HG02885 (cell line): ENCODE measurements around the gene BORCS5.
"Not testable (repeated sequence)": the region's sequence is repeated elsewhere in the genome, so short reads cannot be mapped to it uniquely, and the experiment has no call there.

Source experiments
- ATAC-seq: cut with Tn5 transposase; IDR thresholded peaks from one replicate; pipeline ENCODE4 v1.9.1; 2021; ENCODE audit warnings: mild to moderate bottlenecking; ENCODE audit not compliant: unreplicated experiment, poor library complexity

Gene BORCS5

DNA sequence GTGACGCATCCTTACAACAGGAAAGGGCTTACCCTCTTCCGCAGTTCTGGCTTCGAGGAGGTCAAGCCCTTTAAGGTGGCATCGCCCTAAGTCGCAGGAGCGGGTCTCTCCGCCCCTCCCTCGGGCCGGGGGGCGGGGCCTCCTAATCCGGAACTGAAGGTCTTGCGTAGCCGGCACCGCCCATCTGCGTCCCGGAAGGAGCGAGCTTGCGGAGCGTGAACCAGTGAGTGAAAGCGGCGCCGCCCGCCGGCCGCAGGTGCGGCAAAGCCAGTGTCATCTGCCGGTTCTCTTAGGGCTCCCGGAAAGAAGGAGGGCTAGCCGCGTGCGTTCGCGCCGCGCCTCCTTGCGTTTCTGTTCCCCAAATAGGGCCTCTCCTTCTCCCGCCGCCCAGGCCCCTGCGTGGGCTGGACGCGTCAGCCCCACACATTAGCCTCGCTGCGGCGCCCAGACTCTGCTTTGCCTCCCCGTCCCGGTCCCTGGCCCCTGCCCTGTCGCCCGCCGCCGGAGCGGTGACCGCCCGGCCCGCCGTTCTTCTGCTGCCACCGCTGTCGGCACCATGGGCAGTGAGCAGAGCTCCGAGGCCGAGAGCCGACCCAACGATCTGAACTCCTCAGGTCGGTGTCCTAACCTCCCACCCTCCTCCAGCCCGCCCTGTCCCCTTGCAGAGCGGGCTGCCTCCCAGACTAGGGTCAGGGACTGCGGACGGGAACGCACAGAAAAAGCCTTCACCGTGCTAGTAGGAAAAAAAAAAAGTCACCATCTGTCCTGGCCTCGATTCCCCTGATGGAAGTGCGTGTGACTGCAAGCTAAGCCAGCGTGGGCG is at the start of gene BORCS5:
TSS of gene BORCS5 (plus strand) at position 183 of the 823 bp plus-strand sequence. CDS start at position 557, 374 bp downstream.
- peak; percentile 89 for ATAC-seq

GRCh38 chr12:12310695-12311094 is 46.2 kb upstream of the BORCS5 start:
- ATAC-seq, result not testable (repeated sequence)

DNA sequence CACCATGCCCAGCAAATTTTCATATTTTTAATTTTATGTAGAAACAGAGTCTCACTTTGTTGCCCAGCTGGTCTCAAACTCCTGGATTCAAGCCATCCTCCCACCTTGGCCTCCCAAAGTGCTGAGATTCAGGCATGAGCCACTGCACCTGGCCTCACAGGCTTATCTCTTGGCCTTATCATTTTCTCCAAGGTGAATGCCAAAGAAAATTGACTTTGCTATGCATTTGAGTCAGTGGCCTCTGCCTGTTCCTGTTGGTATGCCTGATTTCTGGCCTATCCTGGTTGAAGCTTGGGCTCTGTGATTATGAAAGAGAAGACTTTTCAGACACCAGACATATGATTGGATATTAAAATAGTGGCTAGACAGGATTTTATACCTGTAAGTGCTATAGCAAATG is 41.0 kb upstream of the BORCS5 start:
- no peak for ATAC-seq

GRCh38 chr12:12319451-12320183 is 37.3 kb upstream of the BORCS5 start:
- ATAC-seq, result no peak

- ATAC-seq, result no peak
Measured at GRCh38 chr12:12323118-12323517, 33.8 kb upstream of the BORCS5 start.

DNA sequence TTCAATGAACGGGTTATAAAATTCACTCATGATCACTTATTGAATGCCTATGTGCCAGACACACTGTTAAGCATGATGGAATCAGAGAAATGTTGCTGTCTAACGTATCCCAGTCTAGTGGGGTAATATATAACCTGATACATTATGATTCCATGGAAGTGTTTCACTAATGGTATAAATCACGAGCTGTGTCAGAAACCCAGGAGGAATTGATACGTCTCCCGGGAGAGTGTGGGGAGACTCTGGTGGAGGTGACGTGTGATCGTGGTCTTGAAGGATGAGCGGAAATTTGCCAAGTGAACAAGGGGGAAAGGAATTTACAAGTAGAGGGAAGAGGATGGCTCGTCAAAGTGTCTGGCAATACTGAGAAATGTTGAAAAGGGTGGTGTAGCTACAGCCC is 33.3 kb upstream of the BORCS5 start:
- no peak for ATAC-seq

DNA sequence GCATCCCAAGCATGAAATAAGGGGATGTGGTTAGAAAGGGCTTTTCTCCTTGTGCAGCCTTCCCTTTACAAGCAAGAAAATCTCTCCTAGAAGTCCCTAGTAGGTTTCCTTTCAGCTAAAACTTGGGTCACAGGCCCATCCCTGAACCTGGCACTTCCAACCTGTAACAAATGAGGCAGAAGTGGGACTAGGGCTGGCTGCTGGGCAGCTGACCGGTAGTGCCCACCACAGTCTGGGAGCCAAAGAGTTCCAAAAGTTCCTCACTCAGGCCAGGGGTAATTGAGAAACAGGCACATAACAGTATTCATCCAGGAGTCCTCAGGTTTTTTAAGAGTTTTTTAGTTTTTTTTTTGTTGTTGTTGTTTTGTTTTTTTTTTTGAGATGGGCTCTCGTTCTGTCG is 30.6 kb upstream of the BORCS5 start:
- no peak for ATAC-seq

DNA sequence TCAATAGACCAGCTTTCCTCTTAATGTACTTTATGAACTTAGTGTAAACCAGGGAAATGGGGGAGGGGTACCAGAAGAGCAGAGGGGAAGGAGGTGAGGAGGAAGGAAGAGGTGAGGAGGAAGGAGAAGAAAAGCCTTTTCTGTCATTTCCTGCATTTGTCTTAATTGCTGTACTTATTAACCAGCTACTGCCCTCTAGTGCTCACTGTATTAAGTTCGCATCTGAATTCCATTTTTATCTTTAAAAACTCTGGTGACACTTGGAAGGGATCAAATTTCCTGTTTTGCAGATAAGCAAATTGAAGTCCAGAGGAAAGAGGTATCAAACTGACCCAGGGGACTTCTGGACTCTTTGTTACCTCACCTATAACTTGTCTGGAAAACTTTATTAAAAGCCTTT is 29.1 kb upstream of the BORCS5 start:
- no peak for ATAC-seq

DNA sequence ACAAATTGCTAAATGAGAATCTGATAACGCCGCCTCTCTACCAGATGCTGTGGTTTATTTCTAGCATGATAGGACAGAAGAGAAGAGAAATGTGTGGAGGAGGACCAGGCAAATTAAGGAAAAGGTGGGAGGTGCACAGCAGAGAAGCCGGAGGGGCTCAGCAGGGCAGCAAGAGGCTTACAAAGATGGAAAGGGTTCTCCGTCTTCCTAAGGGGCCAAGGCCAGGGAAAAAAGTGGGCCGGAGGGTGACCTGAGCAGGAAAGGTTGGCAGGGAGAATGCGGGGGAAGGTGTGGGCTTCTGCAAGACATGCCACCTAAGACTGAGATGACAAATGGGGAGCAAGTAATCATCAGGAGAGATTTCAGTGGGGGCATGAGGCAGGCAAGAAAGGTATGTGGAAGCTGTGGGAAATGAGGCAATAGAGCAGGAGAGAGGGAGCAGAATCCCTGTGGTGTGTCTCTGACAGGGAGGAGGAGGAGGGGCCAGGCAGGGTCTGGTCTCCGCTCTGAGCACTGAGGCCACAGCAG is 25.6 kb upstream of the BORCS5 start:
- ATAC-seq, result no peak

- ATAC-seq, result no peak
Measured at GRCh38 chr12:12331896-12332295, 25.0 kb upstream of the BORCS5 start.

DNA sequence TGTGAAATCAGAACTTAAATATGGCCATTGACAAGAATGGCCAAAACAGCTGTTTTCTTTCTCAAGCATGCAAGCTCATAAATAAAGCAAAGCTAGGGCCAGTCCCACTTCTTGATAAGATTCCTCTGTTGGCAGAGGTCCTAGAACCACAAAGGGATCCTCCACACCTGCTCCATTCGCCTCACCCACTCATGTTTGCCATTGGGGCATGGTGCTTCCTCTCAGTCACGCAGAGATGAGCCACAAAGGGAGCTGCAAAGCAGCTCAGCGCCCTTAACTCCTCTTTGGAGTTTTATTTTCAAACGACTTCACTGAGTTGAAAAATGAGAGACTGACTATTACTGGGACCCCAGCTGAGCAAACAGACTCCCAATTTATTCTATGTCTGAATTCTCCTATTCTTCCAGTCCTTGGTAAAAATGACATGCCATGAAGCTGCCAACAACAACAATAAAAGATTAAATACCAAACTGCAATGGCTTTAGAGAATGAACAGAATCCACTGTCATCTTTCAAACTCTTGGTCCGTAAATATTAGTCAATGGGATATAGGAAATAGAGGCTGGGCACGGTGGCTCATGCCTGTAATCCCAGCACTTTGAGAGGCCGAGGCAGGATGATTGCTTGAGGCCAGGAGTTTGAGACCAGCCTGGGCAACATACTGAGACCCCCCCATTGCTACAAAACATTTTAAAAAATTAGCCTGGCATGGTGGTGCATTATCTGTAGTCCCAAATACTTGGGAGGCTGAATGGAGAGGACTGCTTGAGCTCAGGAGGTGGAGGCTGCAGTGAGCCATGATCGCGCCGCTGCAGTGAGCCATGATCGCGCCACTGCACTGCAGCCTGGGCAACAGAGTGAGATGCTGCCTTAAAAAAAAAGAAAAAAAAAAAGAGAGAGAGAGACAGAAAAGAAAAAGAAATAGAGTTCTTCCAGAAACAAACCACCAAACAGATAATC is 23.2 kb upstream of the BORCS5 start:
- no peak for ATAC-seq

DNA sequence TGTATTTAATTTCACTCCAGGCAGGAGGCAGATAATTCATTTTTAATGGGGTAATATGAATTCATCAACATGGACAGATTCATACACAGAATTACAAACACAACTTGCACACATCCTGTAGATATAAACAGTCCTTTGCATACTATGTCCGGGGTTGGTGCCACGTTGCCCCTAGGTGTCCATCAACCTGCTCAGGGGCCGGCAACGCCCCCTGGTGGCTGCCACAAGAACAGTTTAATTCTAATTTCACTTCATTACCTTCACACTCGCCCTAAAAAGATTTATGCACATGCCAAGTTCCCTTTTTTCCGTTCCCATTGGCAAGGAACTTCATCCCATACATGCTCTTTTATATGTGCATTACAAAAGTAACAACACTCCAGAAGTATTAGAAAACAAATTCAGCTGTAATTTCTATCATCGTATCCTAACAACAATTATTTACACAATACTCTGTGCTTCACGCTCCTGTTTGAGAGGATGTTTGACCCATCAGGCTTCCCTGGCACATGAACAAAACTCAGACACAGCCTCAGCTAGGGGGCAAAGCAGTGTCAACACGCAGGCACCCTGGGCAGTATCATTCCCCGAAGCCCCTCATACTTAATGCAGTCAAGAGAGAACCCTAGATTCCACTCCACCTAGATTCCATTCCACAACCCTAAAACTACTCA is 22.4 kb upstream of the BORCS5 start:
- peak; percentile 66 for ATAC-seq

DNA sequence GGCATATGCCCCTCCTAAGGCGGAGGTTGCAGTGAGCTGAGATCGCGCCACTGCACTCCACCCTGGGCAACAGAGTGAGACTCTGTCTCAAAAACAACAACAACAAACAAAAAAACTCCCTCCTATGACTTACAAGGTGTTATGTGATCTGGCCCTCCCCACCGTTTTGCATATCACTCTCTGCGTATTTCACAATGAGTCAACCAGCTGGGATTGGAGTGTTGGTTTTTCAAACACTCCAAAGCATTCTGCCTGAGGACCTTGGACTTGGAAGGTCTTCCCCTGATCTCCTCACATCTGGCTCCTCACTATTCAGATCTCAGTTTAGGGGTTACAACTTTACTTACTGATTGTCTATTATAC is 20.8 kb upstream of the BORCS5 start:
- peak; percentile 78 for ATAC-seq

DNA sequence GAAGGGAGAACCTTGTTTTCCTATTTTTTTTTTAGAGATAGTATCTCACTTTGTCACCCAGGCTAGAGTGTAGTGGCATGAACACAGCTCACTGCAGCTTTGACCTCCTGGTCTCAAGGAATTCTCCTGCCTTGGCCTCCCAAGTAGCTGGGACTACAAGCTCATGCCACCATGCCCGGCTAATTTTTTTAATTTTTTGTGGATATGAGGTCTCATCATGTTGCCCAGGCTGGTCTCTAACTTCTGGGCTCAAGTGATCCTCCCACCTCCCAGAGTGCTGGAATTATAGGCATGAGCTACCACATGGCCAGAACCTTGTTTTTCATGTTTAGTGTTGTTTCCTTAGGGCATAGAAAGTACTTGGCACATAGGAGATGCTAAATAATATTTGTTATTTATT is 20.4 kb upstream of the BORCS5 start:
- ATAC-seq, result no peak

DNA sequence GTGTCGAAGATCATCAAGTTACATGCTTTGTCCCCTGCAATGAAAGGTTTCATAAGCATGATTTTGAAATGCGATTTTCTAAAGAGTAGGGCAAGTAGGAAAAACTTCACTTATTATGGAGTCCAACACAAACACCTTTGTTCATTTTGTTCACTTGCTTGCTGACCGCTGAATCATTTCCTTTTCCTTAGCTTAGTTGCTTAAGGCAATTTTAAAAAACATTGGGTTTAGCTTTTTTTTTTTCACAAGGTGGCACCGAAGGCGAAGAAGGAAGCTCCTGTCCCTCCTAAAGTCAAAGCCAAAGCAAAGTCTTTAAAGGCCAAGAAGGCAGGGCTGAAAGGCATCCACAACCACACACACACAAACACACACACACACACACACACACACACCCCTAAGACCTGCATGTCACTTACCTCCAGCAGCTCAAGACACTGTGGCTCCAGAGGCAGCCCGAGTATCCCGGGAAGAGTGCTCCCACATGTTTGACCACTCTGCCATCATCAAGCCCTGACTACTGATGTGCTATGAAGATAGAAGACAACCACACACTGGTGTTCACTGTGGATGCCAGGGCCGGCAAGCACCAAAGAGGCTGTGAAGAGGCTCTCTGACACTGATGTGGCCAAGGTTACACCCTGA is 18.2 kb upstream of the BORCS5 start:
- no peak for ATAC-seq

DNA sequence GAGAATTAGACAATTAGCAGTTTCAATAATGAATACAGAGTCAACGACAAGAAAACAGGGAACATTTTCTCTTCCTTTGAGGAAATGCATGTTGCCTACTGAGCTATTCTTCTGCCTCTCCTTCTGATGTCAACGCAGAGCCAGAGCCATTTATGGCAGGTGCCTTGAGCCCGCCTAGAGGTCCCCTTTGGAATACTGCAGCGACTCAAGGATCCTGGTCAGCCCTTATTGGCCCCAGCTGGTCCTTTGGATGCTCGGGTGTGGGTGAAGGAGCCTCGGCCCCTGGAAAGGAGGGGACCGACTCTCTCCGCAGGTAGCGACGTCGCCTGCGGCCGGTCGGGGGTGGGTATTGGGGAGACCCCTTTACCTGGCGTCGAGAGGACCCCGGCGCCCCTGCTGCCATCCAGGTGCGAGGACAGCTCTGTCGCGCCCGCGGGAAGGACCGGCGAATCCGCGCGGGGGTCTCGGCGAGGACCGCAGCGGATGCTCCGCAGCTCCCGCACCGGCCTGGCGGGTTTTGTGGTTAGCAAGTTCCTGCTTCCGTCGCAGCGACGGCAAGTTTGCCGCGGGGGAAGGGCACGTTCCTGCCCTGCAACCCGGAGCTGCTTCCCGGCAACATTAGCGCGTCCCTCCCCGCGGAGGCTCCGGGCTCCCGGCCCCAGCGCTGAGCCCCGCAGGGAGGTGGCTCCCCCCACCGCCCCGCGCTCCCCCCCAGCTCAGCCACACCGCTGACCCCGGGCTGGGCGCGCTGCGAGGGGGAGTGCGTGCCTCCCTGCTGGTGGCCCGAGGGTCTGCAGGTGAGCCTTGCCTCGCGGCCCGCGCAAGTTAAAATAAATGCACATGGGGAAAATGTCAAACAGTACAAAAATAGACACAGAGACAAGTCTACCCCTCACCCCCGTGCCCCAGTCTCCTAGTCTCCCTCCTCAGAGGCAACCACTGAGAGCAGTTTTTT is 6.9 kb upstream of the BORCS5 start, which contains the start of gene MANSC1:
TSS of gene MANSC1 (minus strand) at position 532 of the 955 bp plus-strand sequence. CDS start 6,928 bp downstream, outside the sequence.
- no peak for ATAC-seq

GRCh38 chr12:12350868-12351463 is 5.9 kb upstream of the BORCS5 start:
- no peak for ATAC-seq
